Esophagus squamous epithelium (tissue), 5 donors: ENCODE data around the gene TRIOBP. TPM values are rescaled to one million over a fixed set of nuclear protein-coding genes. Genes with fewer than 3 reads are reported as not detected.
"Not testable (repeated sequence)": the region's sequence is repeated elsewhere in the genome, so short reads cannot be mapped to it uniquely, and the experiment has no call there.

ENCODE experiments used
- DNase-seq: peaks from one replicate; lab custom pipeline; 2025; lab: John Stamatoyannopoulos, UW
- H3K27ac ChIP-seq, 4 donors: fragments of 200-600 bp; sonication (generic); one replicate each; pipeline ENCODE4 v1.5.1; 2016 to 2019; ENCODE audit warnings: mild to moderate bottlenecking in 1 of 4
- H3K27me3 ChIP-seq, 4 donors: fragments of 200-600 bp; sonication (generic); 1 replicate in 3 of 4; 2 replicates in 1 of 4; pipeline versions ENCODE4 v1.5.1 to v1.6.0; 2017 to 2021; ENCODE audit warnings: antibody characterized with exemption in 1 of 4
- H3K36me3 ChIP-seq, 3 donors: fragments of 200-600 bp; sonication (generic); one replicate each; pipeline ENCODE4 v1.5.1; 2016 to 2019
- H3K4me1 ChIP-seq, 3 donors: fragments of 200-600 bp; sonication (generic); one replicate each; pipeline ENCODE4 v1.5.1; 2017 to 2019
- H3K4me3 ChIP-seq, 4 donors: fragments of 200-600 bp; sonication (generic); 1 replicate in 3 of 4; 2 replicates in 1 of 4; pipeline ENCODE4 v1.5.1; 2016 to 2019; ENCODE audit warnings: mild to moderate bottlenecking in 2 of 4, moderate library complexity in 1 of 4
- H3K9me3 ChIP-seq, 3 donors: fragments of 200-600 bp; sonication (generic); one replicate each; pipeline ENCODE4 v1.5.1; 2016 to 2019
- CTCF ChIP-seq, 6 experiments: fragments of 450-650 bp in 4 of 6; fragments of 200-600 bp in 2 of 6; sonication (generic) in 2 of 6; IDR thresholded peaks; one replicate each; pipeline ENCODE4 v1.5.1; 2016 to 2019; ENCODE audit warnings: antibody characterized with exemption in 6 of 6, mild to moderate bottlenecking in 4 of 6, moderate library complexity in 4 of 6
- POLR2A ChIP-seq, 4 donors: fragments of 450-650 bp; IDR thresholded peaks; one replicate each; pipeline ENCODE4 v1.6.1; 2017; ENCODE audit warnings: antibody characterized with exemption in 4 of 4, mild to moderate bottlenecking in 4 of 4, moderate library complexity in 3 of 4
- WGBS, 2 donors: methylation state at CpG; one replicate each; pipeline ENCODE4 v1.1.5; 2018; 5-methylcytosine and 5-hydroxymethylcytosine counted together
- intact Hi-C: fragments of 100-400 bp; cut with DNase I; formaldehyde crosslinking; loops from one replicate; pipeline ENCODE4 v1.15.0; 2022
- total RNA-seq, 4 donors: library from RNA; depleted of rRNA; stranded (reverse); fragments of >200 nt; gene quantifications; one replicate each; pipeline ENCODE4 v1.1.0, GENCODE V29; 2016
- donor health status: DM: yes; HTN: yes; CAD: no.

TRIOBP gene
- total RNA-seq, 4 donors from 2014 or later: 67.6 to 149 (median 108) TPM

GRCh38 chr22:37792494-37792893 is 95.6 kb downstream of the TRIOBP start:
- 75 to 77% methylated on average over 6 of the region's 6 CpGs for WGBS, 2 donors
- Histone ChIP-seq H3K27me3 (no peaks in the 10 kb centered on the region), H3K4me1 (peaks cover 0 to 9% (median 0%) of the 10 kb centered on the region in 3 donors), H3K36me3 (no peaks in the 10 kb centered on the region), H3K9me3 (no peaks in the 10 kb centered on the region), H3K4me3 (no peak overlapping the region), H3K27ac (peak overlapping the region in 1 of 4 donors; percentile 25)
- no peak for DNase-seq
- intact Hi-C loops: loop anchor here (10.0 kb wide), 1 partner anchor 158 kb away; the partner anchor contains the start of gene SH3BP1
- TF ChIP-seq CTCF (IDR thresholded peaks at IDR 0.05) (no peak), POLR2A (IDR thresholded peaks at IDR 0.05) (no peak)

- H3K27ac ChIP-seq: no peak overlapping the region
These were observed 97.5 kb downstream of the TRIOBP start for GRCh38 chr22:37794376-37794775.

GRCh38 chr22:37796079-37796478 is 99.2 kb downstream of the TRIOBP start:
- H3K27ac ChIP-seq: no peak overlapping the region
- no peak overlapping the region for H3K4me3 ChIP-seq
- WGBS, 2 donors: 76 to 77% methylated on average over 3 of the region's 3 CpGs
- no peaks in the 10 kb centered on the region for H3K36me3 ChIP-seq
- peaks cover 0 to 9% (median 0%) of the 10 kb centered on the region in 3 donors for H3K4me1 ChIP-seq
- H3K9me3 ChIP-seq: no peaks in the 10 kb centered on the region
- no peak for TF ChIP-seq POLR2A (IDR thresholded peaks at IDR 0.05)
- TF ChIP-seq CTCF (IDR thresholded peaks at IDR 0.05): no peak
- intact Hi-C loops: loop anchor here (10.0 kb wide), 1 partner anchor 161 kb away; the partner anchor contains the start of gene SH3BP1
- no peaks in the 10 kb centered on the region for H3K27me3 ChIP-seq
- no peak for DNase-seq

More at GRCh38 chr22:37794376-37794775, 97.5 kb downstream of the TRIOBP start:
- DNase-seq: no peak
- intact Hi-C loops: loop anchor here (10.0 kb wide), 1 partner anchor 160 kb away; the partner anchor contains the start of gene SH3BP1
- WGBS, 2 donors: 69 to 71% methylated on average over 2 of the region's 2 CpGs
- Histone ChIP-seq H3K27me3 (no peaks in the 10 kb centered on the region), H3K4me3 (no peak overlapping the region), H3K4me1 (peaks cover 0 to 9% (median 0%) of the 10 kb centered on the region in 3 donors), H3K36me3 (no peaks in the 10 kb centered on the region), H3K9me3 (no peaks in the 10 kb centered on the region)
- TF ChIP-seq POLR2A (IDR thresholded peaks at IDR 0.05) (no peak), CTCF (IDR thresholded peaks at IDR 0.05) (no peak)

GRCh38 chr22:37797259-37797658 is 100.4 kb downstream of the TRIOBP start:
- not testable (repeated sequence) for DNase-seq, H3K9me3 ChIP-seq, H3K4me1 ChIP-seq, H3K36me3 ChIP-seq, H3K27me3 ChIP-seq, H3K4me3 ChIP-seq, H3K27ac ChIP-seq
- WGBS, 2 donors: 92 to 96% methylated on average over 2 to 7 of the region's 7 CpGs
- intact Hi-C loops: loop anchor here (10.0 kb wide), 1 partner anchor 162 kb away; the partner anchor contains the start of gene SH3BP1

GRCh38 chr22:37797874-37798500 is 101.1 kb downstream of the TRIOBP start:
- 55 to 65% methylated on average over 8 to 11 of the region's 14 CpGs for WGBS, 2 donors
- TF ChIP-seq POLR2A (IDR thresholded peaks at IDR 0.05) (no peak), CTCF (IDR thresholded peaks at IDR 0.05) (no peak)
- intact Hi-C loops: loop anchor here (10.0 kb wide), 1 partner anchor 163 kb away; the partner anchor contains the start of gene SH3BP1
- no peaks in the 10 kb centered on the region for H3K27me3 ChIP-seq
- no peak overlapping the region for H3K4me3 ChIP-seq
- H3K4me1 ChIP-seq: peaks cover 3 to 13% (median 11%) of the 10 kb centered on the region in 3 donors
- DNase-seq: no peak
- H3K27ac ChIP-seq: no peak overlapping the region
- no peaks in the 10 kb centered on the region for H3K36me3 ChIP-seq
- no peaks in the 10 kb centered on the region for H3K9me3 ChIP-seq

- H3K36me3 ChIP-seq, H3K9me3 ChIP-seq, H3K27ac ChIP-seq, H3K4me3 ChIP-seq, DNase-seq, H3K27me3 ChIP-seq: not testable (repeated sequence)
- peaks cover 17 to 31% (median 19%) of the 10 kb centered on the region in 3 donors for H3K4me1 ChIP-seq
- WGBS, 2 donors: 60 to 81% methylated on average over 8 to 9 of the region's 9 CpGs
- intact Hi-C loops: loop anchor here (10.0 kb wide), 1 partner anchor 165 kb away; the partner anchor contains the start of gene SH3BP1
These were observed 103.1 kb downstream of the TRIOBP start for GRCh38 chr22:37799979-37800378.
